ENCODE measurements around the gene ZSWIM3. TPM values are rescaled to one million over a fixed set of nuclear protein-coding genes. Genes with fewer than 3 reads are reported as not detected.

Gene ZSWIM3
- total RNA-seq, 1 donor from 2014 or later, result 4.8 TPM

DNA sequence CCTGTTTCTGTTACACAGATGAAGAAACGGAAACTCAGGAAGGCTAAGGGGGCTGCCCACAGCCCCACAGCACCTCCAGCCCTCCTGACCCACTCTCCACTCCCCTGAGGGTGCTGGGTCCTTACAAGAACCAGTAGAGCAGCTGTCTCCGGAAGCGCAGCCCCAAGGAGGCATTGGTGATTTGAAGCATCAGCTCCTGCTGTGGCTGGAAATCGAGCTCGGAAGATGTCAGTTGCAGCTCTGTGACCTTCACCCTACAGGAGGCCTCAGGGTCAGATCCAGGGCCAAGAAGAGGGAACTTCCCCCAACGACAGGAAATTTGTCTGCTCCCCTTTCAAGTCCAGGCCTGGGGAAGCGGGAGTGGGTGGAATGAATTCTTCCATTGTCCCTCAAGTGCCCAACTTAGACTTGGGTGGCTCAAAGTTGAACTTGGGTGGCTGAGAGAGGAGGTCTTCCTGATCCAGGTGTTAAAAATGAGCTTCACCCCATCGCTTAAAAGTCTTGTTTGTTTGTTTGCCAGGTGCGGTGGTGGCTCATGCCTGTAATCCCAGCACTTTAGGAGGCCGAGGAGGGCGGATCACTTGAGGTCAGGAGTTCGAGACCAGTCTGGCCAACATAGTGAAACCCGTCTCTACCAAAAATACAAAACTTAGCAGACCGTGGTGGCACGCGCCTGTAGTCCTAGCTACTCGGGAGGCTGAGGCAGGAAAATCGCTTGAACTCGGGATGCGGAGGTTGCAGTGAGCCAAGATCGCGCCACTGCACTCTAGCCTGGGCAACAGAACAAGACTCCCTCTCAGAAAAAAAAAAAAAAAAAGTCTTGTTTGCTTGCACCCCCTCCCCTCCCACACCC, 52.6 kb downstream of the ZSWIM3 start:
- Mint-ChIP-seq H3K27ac (ENCODE audit: unreplicated experiment) (peak overlapping the region; percentile 57), H3K27me3 (ENCODE audit: low read depth) (peaks cover 3% of the 10 kb centered on the region), H3K4me1 (peaks cover 20% of the 10 kb centered on the region), H3K36me3 (ENCODE audit: low read depth) (peaks cover 7% of the 10 kb centered on the region), H3K4me3 (peak overlapping the region; percentile 77), H3K9me3 (no peaks in the 10 kb centered on the region)
- DNase-seq (ENCODE audit: low read depth, low spot score), result no peak
- TF ChIP-seq, protein P1, sequence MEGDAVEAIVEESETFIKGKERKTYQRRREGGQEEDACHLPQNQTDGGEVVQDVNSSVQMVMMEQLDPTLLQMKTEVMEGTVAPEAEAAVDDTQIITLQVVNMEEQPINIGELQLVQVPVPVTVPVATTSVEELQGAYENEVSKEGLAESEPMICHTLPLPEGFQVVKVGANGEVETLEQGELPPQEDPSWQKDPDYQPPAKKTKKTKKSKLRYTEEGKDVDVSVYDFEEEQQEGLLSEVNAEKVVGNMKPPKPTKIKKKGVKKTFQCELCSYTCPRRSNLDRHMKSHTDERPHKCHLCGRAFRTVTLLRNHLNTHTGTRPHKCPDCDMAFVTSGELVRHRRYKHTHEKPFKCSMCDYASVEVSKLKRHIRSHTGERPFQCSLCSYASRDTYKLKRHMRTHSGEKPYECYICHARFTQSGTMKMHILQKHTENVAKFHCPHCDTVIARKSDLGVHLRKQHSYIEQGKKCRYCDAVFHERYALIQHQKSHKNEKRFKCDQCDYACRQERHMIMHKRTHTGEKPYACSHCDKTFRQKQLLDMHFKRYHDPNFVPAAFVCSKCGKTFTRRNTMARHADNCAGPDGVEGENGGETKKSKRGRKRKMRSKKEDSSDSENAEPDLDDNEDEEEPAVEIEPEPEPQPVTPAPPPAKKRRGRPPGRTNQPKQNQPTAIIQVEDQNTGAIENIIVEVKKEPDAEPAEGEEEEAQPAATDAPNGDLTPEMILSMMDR (conservative IDR thresholded peaks at IDR 0.05), result no peak

DNA sequence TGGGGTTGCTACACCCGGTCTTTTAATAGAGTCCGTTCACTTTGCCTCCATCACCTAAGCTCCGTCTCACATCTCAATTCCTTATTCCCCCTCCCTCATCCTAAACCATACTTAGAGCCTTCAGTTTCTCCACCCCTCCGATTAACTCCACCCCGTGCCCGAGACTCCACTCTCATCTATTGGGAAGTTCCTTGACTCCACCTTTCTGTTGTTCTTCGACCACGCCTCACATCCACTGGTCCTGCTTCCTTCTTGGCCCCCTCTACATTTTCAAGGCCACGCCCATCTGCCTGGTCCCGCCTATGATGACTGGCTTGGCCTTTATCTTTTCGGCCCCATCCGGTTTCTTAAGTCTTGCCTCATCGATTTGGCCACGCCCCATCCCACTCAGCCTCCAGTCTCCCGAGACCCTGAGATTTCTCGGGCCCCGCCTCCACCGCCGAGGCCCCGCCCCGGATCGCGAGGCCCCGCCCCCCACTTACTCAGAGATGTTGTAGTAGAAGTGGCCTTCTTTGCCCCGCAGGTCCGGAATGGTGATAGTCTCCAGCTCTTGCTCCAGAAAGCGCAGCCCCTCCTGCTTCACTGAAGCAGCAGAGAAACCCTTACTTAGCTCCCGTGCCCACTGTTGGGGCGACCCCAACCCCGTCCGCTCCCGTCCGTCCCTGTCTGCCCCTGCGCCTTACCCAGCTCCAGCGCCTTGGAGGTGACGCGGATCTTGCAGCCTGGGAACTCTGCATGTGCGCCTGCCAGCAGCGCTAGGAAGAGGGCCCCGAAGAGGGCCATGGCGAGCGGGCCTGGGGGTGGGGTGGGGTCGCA, 53.5 kb downstream of the ZSWIM3 start:
- Mint-ChIP-seq H3K27me3 (ENCODE audit: low read depth) (peaks cover 3% of the 10 kb centered on the region), H3K9me3 (no peaks in the 10 kb centered on the region)
- TF ChIP-seq, protein P1 (conservative IDR thresholded peaks at IDR 0.05), result no peak

DNA sequence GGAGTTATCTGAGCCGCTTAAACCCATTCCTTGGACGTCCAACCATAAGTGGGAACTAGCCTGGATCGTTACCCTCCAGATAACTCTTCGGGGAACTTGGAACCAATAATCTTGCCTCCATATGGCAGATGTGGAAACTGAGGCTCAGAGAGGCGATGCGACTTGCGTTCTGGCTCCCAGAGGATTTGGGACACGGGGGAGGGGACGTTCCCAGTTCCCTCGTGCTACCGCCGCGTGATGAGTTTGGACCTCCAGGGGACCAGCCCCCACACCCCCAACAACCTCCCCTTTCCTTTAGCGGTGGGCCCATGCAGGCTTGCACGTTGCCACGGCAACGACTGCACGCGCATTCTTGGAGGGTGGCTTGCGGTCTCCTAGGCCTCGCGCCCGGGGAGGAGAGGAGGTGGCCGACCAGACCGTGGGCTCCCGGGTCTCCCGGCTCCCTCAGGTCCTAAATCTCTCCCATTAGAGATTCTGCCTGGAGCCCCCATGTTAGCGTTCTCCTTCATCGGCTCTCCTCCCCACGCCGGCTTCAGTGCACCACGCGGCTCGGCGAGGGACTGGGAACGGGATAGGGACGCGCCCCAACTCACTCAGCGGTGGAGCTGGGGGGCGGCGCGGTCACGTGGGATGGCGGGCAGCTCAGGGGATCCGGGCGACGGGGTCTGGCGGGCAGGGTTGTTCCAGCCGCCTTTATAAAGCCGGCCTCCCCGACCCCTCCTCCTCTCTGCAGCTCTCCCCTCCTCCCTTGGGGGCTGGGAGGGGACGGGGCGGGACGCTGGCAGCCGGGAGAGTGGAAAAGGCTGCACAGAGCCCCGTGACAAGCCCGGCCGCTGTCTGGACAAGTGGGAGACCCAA, 54.3 kb downstream of the ZSWIM3 start, which contains the start of gene PLTP:
TSS of gene PLTP (minus strand) at position 670 of the 858 bp plus-strand sequence. CDS start 703 bp downstream, outside the sequence.
- Mint-ChIP-seq H3K9me3 (no peaks in the 10 kb centered on the region), H3K4me1 (peaks cover 20% of the 10 kb centered on the region), H3K4me3 (peak within 1 kb of the TSS; percentile 77), H3K36me3 (ENCODE audit: low read depth) (peaks cover 7% of the 10 kb centered on the region), H3K27ac (ENCODE audit: unreplicated experiment) (peak within 1 kb of the TSS; percentile 96), H3K27me3 (ENCODE audit: low read depth) (peaks cover 3% of the 10 kb centered on the region)
- TF ChIP-seq, protein P1 (conservative IDR thresholded peaks at IDR 0.05), result no peak
- DNase-seq (ENCODE audit: low read depth, low spot score), result peak; percentile 70

More for the DNA sequence above, 53.5 kb downstream of the ZSWIM3 start:
- peak overlapping the region; percentile 77 for H3K4me3 Mint-ChIP-seq
- peak overlapping the region; percentile 96 for H3K27ac Mint-ChIP-seq (ENCODE audit: unreplicated experiment)
- peaks cover 20% of the 10 kb centered on the region for H3K4me1 Mint-ChIP-seq
- peaks cover 7% of the 10 kb centered on the region for H3K36me3 Mint-ChIP-seq (ENCODE audit: low read depth)
- DNase-seq (ENCODE audit: low read depth, low spot score), result peak; percentile 99

DNA sequence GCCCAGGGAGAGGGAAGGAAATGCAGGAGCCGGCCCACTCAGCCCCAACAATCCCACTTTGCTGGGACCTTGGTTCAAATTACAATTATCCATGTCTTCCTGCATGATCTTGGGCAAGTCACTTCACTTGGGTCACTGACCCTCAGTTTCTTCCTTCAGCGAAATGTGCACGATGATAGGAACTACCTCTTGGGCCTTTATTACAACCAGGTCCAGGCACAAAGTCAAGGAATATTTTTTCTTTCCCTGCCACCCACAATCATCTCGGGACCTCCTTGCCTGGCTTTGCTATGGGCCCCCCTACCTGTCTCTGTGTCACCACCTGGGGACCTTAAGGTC, 54.9 kb downstream of the ZSWIM3 start:
- no peak for DNase-seq (ENCODE audit: low read depth, low spot score)
- Mint-ChIP-seq H3K4me3 (peak overlapping the region; percentile 77), H3K36me3 (ENCODE audit: low read depth) (peaks cover 6% of the 10 kb centered on the region), H3K27me3 (ENCODE audit: low read depth) (peaks cover 3% of the 10 kb centered on the region), H3K4me1 (peaks cover 20% of the 10 kb centered on the region), H3K9me3 (no peaks in the 10 kb centered on the region), H3K27ac (ENCODE audit: unreplicated experiment) (peak overlapping the region; percentile 5)
- TF ChIP-seq, protein P1 (conservative IDR thresholded peaks at IDR 0.05), result no peak

DNA sequence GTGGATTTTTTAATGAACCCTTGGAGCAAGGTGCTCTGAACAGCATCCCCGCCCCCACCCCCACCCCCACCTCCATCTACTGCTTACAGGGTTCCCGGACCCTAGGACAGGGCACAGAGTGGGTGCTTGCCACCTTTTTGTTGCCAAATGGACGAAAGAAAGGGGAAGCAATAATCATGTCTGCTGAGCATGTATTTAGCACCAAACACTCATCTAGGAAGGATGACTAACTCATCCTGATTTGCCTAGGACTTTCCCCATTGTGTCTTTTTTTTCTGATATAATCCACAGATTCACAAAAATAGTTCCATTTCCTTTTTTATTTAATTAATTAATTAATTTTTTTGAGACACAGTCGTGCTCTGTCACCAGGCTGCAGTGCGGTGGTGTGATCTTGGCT, 55.7 kb downstream of the ZSWIM3 start:
- H3K27me3 Mint-ChIP-seq (ENCODE audit: low read depth), result peaks cover 3% of the 10 kb centered on the region
- no peak overlapping the region for H3K27ac Mint-ChIP-seq (ENCODE audit: unreplicated experiment)
- H3K9me3 Mint-ChIP-seq, result no peaks in the 10 kb centered on the region
- no peak for DNase-seq (ENCODE audit: low read depth, low spot score)
- H3K4me3 Mint-ChIP-seq, result no peak overlapping the region
- peaks cover 3% of the 10 kb centered on the region for H3K36me3 Mint-ChIP-seq (ENCODE audit: low read depth)
- TF ChIP-seq, protein P1 (conservative IDR thresholded peaks at IDR 0.05), result no peak
- H3K4me1 Mint-ChIP-seq, result peaks cover 20% of the 10 kb centered on the region
